ENCODE measurements around the gene B3GALNT2. TPM values are rescaled to one million over a fixed set of nuclear protein-coding genes. Genes with fewer than 3 reads are reported as not detected.

Gene B3GALNT2
- polyA plus RNA-seq, 1 donor (not counting 4 experiments of a cell fraction or from before 2014, with no cell fraction given) = 30.5 TPM

DNA sequence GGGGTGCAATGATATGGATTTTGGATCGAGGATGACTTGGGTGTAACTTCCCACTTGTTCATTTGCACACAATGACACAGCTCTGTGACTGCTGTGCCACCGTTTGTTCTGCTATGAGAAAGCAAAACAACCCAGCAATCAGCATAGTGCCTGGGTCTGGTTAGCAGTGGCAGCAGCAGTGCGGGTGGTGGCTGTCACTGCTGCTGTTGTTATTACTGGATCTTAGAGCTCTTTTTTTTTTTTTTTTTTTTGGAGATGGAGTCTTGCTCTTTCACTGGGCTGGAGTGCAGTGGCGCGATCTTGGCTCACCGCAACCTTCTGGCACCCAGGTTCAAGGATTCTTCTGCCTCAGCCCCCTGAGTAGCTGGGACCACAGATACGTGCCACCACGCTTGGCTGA, 80.2 kb downstream of the B3GALNT2 start:
- H4K20me1 ChIP-seq (ENCODE audit: control insufficient read depth, extremely low read depth, insufficient read depth, low read length) = no peaks in the 10 kb centered on the region
- FAIRE-seq = no peak
- DNase-seq (ENCODE audit: low read depth, low spot score) = no peak
- dilution Hi-C loops (cut with MboI; ENCODE audit: extremely low pct_ligation_motif_present, low sequenced_read_pairs) = no loop called here
- peaks cover 0 to 4% of the 10 kb centered on the region in 2 experiments for H3K36me3 ChIP-seq (ENCODE audit: control insufficient read depth in 2 of 2, extremely low read depth in 1 of 2, insufficient read depth in 2 of 2, low read length in 2 of 2)
- no peak overlapping the region for H3K27ac ChIP-seq (ENCODE audit: control insufficient read depth, insufficient read depth, low read length)
- H3K4me1 ChIP-seq (ENCODE audit: control insufficient read depth, extremely low read depth, insufficient read depth, low read length) = no peaks in the 10 kb centered on the region
- no peaks in the 10 kb centered on the region for H3K9me1 ChIP-seq (ENCODE audit: control insufficient read depth, extremely low read depth, insufficient read depth, low read length)
- H3K79me2 ChIP-seq (ENCODE audit: control insufficient read depth, insufficient read depth, low read length) = peaks cover 2% of the 10 kb centered on the region
- H3K9ac ChIP-seq (ENCODE audit: control insufficient read depth, extremely low read depth, insufficient read depth, low read length) = no peak overlapping the region
- TF ChIP-seq, protein P1, sequence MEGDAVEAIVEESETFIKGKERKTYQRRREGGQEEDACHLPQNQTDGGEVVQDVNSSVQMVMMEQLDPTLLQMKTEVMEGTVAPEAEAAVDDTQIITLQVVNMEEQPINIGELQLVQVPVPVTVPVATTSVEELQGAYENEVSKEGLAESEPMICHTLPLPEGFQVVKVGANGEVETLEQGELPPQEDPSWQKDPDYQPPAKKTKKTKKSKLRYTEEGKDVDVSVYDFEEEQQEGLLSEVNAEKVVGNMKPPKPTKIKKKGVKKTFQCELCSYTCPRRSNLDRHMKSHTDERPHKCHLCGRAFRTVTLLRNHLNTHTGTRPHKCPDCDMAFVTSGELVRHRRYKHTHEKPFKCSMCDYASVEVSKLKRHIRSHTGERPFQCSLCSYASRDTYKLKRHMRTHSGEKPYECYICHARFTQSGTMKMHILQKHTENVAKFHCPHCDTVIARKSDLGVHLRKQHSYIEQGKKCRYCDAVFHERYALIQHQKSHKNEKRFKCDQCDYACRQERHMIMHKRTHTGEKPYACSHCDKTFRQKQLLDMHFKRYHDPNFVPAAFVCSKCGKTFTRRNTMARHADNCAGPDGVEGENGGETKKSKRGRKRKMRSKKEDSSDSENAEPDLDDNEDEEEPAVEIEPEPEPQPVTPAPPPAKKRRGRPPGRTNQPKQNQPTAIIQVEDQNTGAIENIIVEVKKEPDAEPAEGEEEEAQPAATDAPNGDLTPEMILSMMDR (optimal IDR thresholded peaks at IDR 0.05 in 1 of 3, IDR thresholded peaks at IDR 0.05 in 1 of 3, conservative IDR thresholded peaks at IDR 0.05 in 1 of 3; ENCODE audit: extremely low read depth in 1 of 3, insufficient read depth in 2 of 3, low read length in 3 of 3) = no peak
- no peak for TF ChIP-seq EZH2 (IDR thresholded peaks at IDR 0.05; ENCODE audit: low read length)
- H3K4me2 ChIP-seq (ENCODE audit: control insufficient read depth, extremely low read depth, insufficient read depth, low read depth, low read length) = no peak overlapping the region
- no peak overlapping the region for H3K4me3 ChIP-seq (ENCODE audit: control insufficient read depth in 2 of 3, extremely low read depth in 1 of 3, insufficient read depth in 2 of 3, low read depth in 1 of 3, low read length in 3 of 3)
- H2AFZ ChIP-seq (ENCODE audit: control insufficient read depth, low read length) = no peak overlapping the region
- no peaks in the 10 kb centered on the region for H3K27me3 ChIP-seq (ENCODE audit: control insufficient read depth, extremely low read depth, insufficient read depth, low read length)
- no peaks in the 10 kb centered on the region for H3K9me3 ChIP-seq (ENCODE audit: control insufficient read depth, low read depth, low read length)

DNA sequence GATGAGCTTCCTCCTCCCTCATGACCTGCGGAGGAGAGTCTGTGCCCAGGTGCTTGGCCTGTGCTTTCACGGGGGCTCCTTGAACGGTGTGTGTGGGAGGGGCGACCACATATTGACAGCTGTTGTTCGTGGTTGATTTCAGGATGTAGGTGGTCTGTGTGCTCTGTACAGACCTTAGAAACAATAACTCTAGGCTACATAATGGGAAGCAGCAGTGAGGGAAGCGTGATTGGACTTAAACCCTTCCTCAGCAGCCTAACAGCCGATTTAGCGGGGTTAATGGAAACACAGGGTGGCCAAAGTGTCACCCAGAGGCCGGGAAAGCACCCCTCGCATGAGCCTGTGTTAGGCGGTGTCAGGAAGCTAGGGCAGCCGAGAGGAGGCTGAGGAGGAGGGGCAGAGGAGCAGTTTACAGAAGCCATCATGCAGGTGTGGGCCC, 81.0 kb downstream of the B3GALNT2 start:
- Histone ChIP-seq H3K4me3 (ENCODE audit: control insufficient read depth in 2 of 3, extremely low read depth in 1 of 3, insufficient read depth in 2 of 3, low read depth in 1 of 3, low read length in 3 of 3) (no peak overlapping the region), H3K9ac (ENCODE audit: control insufficient read depth, extremely low read depth, insufficient read depth, low read length) (no peak overlapping the region), H3K36me3 (ENCODE audit: control insufficient read depth in 2 of 2, extremely low read depth in 1 of 2, insufficient read depth in 2 of 2, low read length in 2 of 2) (peaks cover 0 to 4% of the 10 kb centered on the region in 2 experiments), H3K9me1 (ENCODE audit: control insufficient read depth, extremely low read depth, insufficient read depth, low read length) (no peaks in the 10 kb centered on the region), H3K79me2 (ENCODE audit: control insufficient read depth, insufficient read depth, low read length) (peaks cover 2% of the 10 kb centered on the region), H3K9me3 (ENCODE audit: control insufficient read depth, low read depth, low read length) (no peaks in the 10 kb centered on the region), H3K27me3 (ENCODE audit: control insufficient read depth, extremely low read depth, insufficient read depth, low read length) (no peaks in the 10 kb centered on the region), H3K4me2 (ENCODE audit: control insufficient read depth, extremely low read depth, insufficient read depth, low read depth, low read length) (no peak overlapping the region), H2AFZ (ENCODE audit: control insufficient read depth, low read length) (no peak overlapping the region), H3K27ac (ENCODE audit: control insufficient read depth, insufficient read depth, low read length) (no peak overlapping the region), H4K20me1 (ENCODE audit: control insufficient read depth, extremely low read depth, insufficient read depth, low read length) (no peaks in the 10 kb centered on the region), H3K4me1 (ENCODE audit: control insufficient read depth, extremely low read depth, insufficient read depth, low read length) (no peaks in the 10 kb centered on the region)
- FAIRE-seq (no peak), DNase-seq (ENCODE audit: low read depth, low spot score) (no peak)
- dilution Hi-C loops (cut with MboI; ENCODE audit: extremely low pct_ligation_motif_present, low sequenced_read_pairs) = no loop called here
- TF ChIP-seq EZH2 (IDR thresholded peaks at IDR 0.05; ENCODE audit: low read length) = no peak
- TF ChIP-seq, protein P1 (optimal IDR thresholded peaks at IDR 0.05 in 1 of 3, IDR thresholded peaks at IDR 0.05 in 1 of 3, conservative IDR thresholded peaks at IDR 0.05 in 1 of 3; ENCODE audit: extremely low read depth in 1 of 3, insufficient read depth in 2 of 3, low read length in 3 of 3) = no peak
